ENCODE data around the gene PCDHB7.
"Not testable (repeated sequence)": the region's sequence is repeated elsewhere in the genome, so short reads cannot be mapped to it uniquely, and the experiment has no call there.

Gene PCDHB7

GRCh38 chr5:141180313-141180712, 7.9 kb downstream of the PCDHB7 start:
- DNase-seq (ENCODE audit: low read depth), result no peak

GRCh38 chr5:141182248-141182647, 9.8 kb downstream of the PCDHB7 start, which contains the start of gene PCDHB16:
PCDHB16 (plus strand) TSS chr5:141182387; CDS start chr5:141182560, 173 bp downstream.
- DNase-seq (ENCODE audit: low read depth), result no peak

DNA sequence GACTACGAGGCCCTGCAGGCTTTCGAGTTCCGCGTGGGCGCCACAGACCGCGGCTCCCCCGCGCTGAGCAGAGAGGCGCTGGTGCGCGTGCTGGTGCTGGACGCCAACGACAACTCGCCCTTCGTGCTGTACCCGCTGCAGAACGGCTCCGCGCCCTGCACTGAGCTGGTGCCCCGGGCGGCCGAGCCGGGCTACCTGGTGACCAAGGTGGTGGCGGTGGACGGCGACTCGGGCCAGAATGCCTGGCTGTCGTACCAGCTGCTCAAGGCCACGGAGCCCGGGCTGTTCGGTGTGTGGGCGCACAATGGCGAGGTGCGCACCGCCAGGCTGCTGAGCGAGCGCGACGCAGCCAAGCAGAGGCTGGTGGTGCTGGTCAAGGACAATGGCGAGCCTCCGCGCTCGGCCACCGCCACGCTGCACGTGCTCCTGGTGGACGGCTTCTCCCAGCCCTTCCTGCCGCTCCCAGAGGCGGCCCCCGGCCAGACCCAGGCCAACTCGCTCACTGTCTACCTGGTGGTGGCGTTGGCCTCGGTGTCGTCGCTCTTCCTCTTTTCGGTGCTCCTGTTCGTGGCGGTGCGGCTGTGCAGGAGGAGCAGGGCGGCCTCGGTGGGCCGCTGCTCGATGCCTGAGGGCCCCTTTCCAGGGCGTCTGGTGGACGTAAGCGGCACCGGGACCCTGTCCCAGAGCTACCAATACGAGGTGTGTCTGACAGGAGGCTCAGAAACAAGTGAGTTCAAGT, 11.8 kb downstream of the PCDHB7 start:
- not testable (repeated sequence) for DNase-seq (ENCODE audit: low read depth)

GRCh38 chr5:141186897-141187512, 14.6 kb downstream of the PCDHB7 start, which contains the start of gene PCDHB9:
PCDHB9 (plus strand) TSS chr5:141187161; CDS start chr5:141187319, 158 bp downstream.
- peak; percentile 8 for DNase-seq (ENCODE audit: low read depth)

DNA sequence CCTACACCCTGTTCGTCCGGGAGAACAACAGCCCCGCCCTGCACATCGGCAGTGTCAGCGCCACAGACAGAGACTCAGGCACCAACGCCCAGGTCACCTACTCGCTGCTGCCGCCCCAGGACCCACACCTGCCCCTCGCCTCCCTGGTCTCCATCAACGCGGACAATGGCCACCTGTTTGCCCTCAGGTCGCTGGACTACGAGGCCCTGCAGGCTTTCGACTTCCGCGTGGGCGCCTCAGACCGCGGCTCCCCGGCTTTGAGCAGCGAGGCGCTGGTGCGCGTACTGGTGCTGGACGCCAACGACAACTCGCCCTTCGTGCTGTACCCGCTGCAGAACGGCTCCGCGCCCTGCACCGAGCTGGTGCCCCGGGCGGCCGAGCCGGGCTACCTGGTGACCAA, 16.2 kb downstream of the PCDHB7 start:
- not testable (repeated sequence) for DNase-seq (ENCODE audit: low read depth)

DNA sequence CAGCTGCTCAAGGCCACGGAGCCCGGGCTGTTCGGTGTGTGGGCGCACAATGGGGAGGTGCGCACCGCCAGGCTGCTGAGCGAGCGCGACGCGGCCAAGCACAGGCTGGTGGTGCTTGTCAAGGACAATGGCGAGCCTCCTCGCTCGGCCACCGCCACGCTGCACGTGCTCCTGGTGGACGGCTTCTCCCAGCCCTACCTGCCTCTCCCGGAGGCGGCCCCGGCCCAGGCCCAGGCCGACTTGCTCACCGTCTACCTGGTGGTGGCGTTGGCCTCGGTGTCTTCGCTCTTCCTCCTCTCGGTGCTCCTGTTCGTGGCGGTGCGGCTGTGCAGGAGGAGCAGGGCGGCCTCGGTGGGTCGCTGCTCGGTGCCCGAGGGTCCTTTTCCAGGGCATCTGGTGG, 16.7 kb downstream of the PCDHB7 start:
- not testable (repeated sequence) for DNase-seq (ENCODE audit: low read depth)

DNA sequence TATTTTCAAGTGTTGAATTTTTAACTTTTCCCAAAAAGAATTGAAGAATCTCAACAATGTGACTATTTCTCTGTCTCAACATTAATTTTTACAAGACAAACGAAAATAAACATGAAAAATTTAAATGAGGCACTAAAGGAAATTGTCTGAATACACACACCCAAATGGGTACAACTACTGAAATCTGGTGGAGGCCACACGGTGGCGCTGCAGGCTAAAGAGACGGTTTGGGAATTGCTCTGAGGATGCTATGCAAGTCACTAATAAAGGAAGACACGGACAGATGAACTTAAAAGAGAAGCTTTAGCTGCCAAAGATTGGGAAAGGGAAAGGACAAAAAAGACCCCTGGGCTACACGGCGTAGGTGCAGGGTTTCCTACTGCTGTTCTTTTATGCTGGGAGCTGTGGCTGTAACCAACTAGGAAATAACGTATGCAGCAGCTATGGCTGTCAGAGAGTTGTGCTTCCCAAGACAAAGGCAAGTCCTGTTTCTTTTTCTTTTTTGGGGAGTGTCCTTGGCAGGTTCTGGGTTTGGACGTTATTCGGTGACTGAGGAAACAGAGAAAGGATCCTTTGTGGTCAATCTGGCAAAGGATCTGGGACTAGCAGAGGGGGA, 19.8 kb downstream of the PCDHB7 start, which contains the start of gene PCDHB10:
TSS of gene PCDHB10 (plus strand) at position 244 of the 616 bp plus-strand sequence. CDS start at position 444, 200 bp downstream.
- DNase-seq (ENCODE audit: low read depth), result no peak

DNA sequence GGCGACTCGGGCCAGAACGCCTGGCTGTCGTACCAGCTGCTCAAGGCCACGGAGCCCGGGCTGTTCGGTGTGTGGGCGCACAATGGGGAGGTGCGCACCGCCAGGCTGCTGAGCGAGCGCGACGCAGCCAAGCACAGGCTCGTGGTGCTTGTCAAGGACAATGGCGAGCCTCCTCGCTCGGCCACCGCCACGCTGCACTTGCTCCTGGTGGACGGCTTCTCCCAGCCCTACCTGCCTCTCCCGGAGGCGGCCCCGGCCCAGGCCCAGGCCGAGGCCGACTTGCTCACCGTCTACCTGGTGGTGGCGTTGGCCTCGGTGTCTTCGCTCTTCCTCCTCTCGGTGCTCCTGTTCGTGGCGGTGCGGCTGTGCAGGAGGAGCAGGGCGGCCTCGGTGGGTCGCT, 21.9 kb downstream of the PCDHB7 start:
- not testable (repeated sequence) for DNase-seq (ENCODE audit: low read depth)

- no peak for DNase-seq (ENCODE audit: low read depth)
These were observed 23.9 kb downstream of the PCDHB7 start for GRCh38 chr5:141196363-141196762.

GRCh38 chr5:141199359-141200235, 27.2 kb downstream of the PCDHB7 start, which contains the start of gene PCDHB11:
PCDHB11 (plus strand) TSS chr5:141199627; CDS start chr5:141199775, 148 bp downstream.
- no peak for DNase-seq (ENCODE audit: low read depth)

- not testable (repeated sequence) for DNase-seq (ENCODE audit: low read depth)
These were observed 28.7 kb downstream of the PCDHB7 start for GRCh38 chr5:141201126-141201525.

- DNase-seq (ENCODE audit: low read depth), result not testable (repeated sequence)
These were observed 29.2 kb downstream of the PCDHB7 start for GRCh38 chr5:141201646-141202045.

GRCh38 chr5:141208478-141208877, 36.0 kb downstream of the PCDHB7 start, which contains the start of gene PCDHB12:
PCDHB12 (plus strand) TSS chr5:141208719; CDS start chr5:141208908, 189 bp downstream.
- no peak for DNase-seq (ENCODE audit: low read depth)

GRCh38 chr5:141210281-141210680, 37.8 kb downstream of the PCDHB7 start:
- DNase-seq (ENCODE audit: low read depth), result not testable (repeated sequence)

- DNase-seq (ENCODE audit: low read depth), result not testable (repeated sequence)
These were observed 38.4 kb downstream of the PCDHB7 start for GRCh38 chr5:141210849-141211248.

DNA sequence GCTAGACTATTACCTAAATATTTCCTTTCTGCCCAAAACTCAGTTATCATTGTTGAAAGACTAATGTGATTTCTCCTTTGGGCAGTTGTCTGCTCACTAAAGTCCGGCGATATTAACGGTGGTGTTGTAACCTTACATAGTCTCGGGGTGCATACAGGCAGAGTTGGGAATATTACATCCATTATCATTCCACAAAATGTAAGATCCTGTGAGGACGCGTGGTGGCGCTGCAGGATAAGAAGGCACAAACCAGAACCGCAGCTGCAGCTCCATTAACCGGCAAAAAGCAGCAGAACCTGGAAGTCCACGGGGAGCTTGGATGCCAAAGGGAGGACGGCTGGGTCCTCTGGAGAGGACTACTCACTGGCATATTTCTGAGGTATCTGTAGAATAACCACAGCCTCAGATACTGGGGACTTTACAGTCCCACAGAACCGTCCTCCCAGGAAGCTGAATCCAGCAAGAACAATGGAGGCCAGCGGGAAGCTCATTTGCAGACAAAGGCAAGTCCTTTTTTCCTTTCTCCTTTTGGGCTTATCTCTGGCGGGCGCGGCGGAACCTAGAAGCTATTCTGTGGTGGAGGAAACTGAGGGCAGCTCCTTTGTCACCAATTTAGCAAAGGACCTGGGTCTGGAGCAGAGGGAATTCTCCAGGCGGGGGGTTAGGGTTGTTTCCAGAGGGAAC, 41.4 kb downstream of the PCDHB7 start, which contains the start of gene PCDHB13:
TSS of gene PCDHB13 (plus strand) at position 264 of the 684 bp plus-strand sequence. CDS start at position 469, 205 bp downstream.
- not testable (repeated sequence) for DNase-seq (ENCODE audit: low read depth)

DNA sequence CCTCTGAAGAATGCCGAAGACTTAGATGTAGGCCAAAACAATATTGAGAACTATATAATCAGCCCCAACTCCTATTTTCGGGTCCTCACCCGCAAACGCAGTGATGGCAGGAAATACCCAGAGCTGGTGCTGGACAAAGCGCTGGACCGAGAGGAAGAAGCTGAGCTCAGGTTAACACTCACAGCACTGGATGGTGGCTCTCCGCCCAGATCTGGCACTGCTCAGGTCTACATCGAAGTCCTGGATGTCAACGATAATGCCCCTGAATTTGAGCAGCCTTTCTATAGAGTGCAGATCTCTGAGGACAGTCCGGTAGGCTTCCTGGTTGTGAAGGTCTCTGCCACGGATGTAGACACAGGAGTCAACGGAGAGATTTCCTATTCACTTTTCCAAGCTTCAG, 42.1 kb downstream of the PCDHB7 start:
- not testable (repeated sequence) for DNase-seq (ENCODE audit: low read depth)

DNA sequence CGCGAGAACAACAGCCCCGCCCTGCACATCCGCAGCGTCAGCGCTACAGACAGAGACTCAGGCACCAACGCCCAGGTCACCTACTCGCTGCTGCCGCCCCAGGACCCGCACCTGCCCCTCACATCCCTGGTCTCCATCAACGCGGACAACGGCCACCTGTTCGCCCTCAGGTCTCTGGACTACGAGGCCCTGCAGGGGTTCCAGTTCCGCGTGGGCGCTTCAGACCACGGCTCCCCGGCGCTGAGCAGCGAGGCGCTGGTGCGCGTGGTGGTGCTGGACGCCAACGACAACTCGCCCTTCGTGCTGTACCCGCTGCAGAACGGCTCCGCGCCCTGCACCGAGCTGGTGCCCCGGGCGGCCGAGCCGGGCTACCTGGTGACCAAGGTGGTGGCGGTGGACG, 43.1 kb downstream of the PCDHB7 start:
- DNase-seq (ENCODE audit: low read depth), result not testable (repeated sequence)

GRCh38 chr5:141216035-141216434, 43.6 kb downstream of the PCDHB7 start:
- not testable (repeated sequence) for DNase-seq (ENCODE audit: low read depth)

DNA sequence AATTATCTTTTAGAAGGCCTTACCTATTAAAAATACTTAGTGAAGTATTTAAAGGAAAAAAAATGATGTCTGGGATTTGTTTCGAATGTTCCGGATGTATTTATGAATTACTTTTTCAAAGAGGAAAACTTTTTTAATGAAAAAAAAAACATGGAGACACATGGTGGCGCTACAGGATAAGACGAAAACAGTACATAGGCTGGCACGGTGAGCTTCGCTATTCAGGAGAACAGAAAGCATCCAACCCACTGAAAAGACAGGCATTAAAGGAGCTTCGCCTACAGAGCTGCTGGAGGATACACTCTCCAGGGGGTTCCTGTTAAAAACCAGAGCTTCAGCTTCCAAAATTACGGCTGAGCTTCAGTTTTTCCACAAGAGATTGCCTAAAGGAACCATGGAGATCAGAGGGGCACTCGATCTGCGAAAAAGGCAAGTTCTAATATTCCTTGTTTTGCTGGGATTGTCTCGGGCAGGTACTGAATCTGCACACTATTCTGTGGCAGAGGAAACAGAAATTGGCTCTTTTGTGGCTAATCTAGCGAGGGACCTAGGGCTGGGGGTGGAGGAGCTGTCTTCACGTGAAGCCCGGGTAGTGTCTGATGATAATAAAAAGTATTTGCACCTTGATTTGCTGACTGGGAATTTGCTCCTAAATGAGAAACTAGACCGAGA, 50.8 kb downstream of the PCDHB7 start, which contains the start of gene PCDHB14:
TSS of gene PCDHB14 (plus strand) at position 232 of the 672 bp plus-strand sequence. CDS start at position 395, 163 bp downstream.
- DNase-seq (ENCODE audit: low read depth), result no peak
